NCI-H1436 treated with DMSO at 0.1 percent for 48 hours (cell line): ENCODE measurements around the gene CEMP1.

Source experiments
- DNase-seq: peaks from one replicate; lab custom pipeline; 2025; lab: John Stamatoyannopoulos, UW

The CEMP1 gene

GRCh38 chr16:2483939-2484897, 47.0 kb downstream of the CEMP1 start:
- no peak for DNase-seq

DNA sequence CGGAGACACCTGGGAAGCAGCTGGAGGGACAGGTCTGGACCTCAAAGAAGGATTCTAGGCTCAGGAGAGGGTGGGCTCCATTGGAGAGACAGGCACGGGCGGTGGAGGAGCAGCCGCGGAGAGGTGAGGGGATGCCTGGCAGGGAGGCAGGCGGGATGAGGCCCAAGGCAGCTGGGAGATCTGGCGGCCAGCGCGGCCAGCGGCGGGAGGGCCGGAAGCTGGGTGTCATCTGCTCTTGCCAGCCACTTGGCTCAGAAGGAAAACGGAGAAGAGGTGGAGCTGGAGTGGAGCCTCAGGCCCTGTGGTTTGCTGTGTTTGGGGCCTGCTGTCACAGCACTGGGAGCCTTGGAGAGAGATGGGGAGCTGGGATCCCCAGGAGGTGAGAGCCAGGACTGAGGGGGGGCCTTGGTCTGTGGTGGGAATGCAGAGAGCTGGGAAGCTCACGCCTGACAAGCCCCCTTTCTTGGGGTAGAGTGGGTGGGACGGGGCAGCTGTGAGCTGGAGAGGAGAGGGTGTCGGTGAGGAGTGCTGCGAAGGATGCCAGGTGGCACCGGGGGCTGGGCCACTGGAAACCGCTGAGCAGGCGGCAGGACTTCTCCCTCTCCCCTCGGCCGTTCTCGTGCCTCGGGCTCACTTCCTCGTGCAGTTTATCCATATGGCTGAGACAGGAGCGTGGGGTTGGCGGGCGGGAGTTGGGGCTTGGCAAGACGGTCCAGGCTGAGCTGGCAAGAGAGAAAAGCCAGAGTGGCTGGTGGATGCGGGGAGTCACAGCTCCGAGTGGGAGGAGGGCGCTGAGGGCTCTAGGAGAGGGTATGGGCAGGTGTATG, 48.3 kb downstream of the CEMP1 start:
- DNase-seq, result no peak

- no peak for DNase-seq
Observed at GRCh38 chr16:2482249-2482648, 49.0 kb downstream of the CEMP1 start.

DNA sequence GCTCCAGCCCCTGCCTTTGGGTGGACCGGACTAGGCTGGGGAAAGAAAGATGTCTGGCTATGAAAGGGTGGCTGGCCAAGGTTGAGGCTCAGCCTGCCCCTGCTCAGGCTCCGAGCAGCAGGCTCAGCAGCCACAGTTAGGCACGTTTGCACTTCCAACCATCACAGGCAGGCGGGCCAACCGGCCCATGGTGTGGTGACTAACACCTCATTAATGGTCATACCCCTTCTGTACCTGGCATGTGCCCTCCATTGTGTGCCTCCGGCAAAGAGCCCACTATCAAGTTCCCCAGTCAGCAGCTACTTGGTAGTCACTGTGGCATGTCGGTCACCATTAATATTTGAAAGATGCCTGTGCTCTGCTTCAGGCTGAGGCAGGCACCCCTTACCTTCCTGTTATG, 49.5 kb downstream of the CEMP1 start:
- no peak for DNase-seq

DNA sequence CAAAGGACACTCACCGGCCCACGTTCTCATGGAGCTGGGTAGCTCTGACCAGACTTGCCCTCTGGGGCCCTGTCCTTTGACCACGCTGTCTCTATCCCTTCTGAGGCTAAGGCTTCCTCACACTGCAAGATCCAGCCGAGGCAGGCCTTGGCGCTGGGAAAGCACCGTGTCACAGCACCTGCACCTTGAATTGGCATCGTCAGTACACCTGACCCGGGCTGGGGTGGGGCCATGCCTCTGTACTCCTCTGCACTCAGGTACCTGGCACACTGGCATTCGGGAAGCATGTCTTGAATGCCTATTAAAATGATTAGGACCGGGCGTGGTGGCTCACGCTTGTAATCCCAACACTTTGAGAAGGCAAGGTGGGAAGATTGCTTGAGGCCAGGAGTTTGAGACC, 50.3 kb downstream of the CEMP1 start:
- no peak for DNase-seq
